WTC11 (cell line): ENCODE measurements around the gene SLC24A3. TPM values are rescaled to one million over a fixed set of nuclear protein-coding genes. Genes with fewer than 3 reads are reported as not detected.

Experiments used
- ATAC-seq: fragments of 200-7000 bp; cut with Tn5 transposase; 2 replicates; pipeline ENCODE4 v1.10.0; 2021; ENCODE audit warnings: mild to moderate bottlenecking, moderate library complexity
- CTCF ChIA-PET: fragments of 300-600 bp; sonication (Branson Sonifier 250); formaldehyde crosslinking; loops from one replicate; lab custom pipeline; 2021; ENCODE audit warnings: antibody characterized with exemption; lab: Charles Lee
- POLR2A ChIA-PET: fragments of 350-600 bp; sonication (Branson Sonifier 250); formaldehyde crosslinking; loops from one replicate; lab custom pipeline; 2021; ENCODE audit warnings: antibody characterized with exemption; lab: Charles Lee
- DNase-seq: peaks from one replicate; pipeline ENCODE4 v3.0.0; 2021; ENCODE audit warnings: low spot score
- H3K27ac Mint-ChIP-seq: 2 replicates; pipeline ENCODE4 v1.8.0; 2021; ENCODE audit warnings: mixed read lengths
- H3K27me3 Mint-ChIP-seq: 2 replicates; pipeline ENCODE4 v1.8.0; 2021; ENCODE audit warnings: low read depth, mild to moderate bottlenecking, moderate library complexity, mixed read lengths
- H3K36me3 Mint-ChIP-seq: 2 replicates; pipeline ENCODE4 v1.8.0; 2021; ENCODE audit warnings: mixed read lengths
- H3K4me1 Mint-ChIP-seq: 2 replicates; pipeline ENCODE4 v1.8.0; 2022; ENCODE audit warnings: mixed read lengths
- H3K4me3 Mint-ChIP-seq: 2 replicates; pipeline ENCODE4 v1.8.0; 2021; ENCODE audit warnings: mild to moderate bottlenecking, moderate library complexity, mixed read lengths
- H3K9me3 Mint-ChIP-seq: 2 replicates; pipeline ENCODE4 v1.8.0; 2021; ENCODE audit warnings: mixed read lengths
- FOXP1 ChIP-seq: sonication (generic); formaldehyde crosslinking; IDR thresholded peaks from 2 replicates; pipeline ENCODE4 v1.8.0; 2022; ENCODE audit warnings: missing genetic modification reagents, mild to moderate bottlenecking, moderate library complexity, borderline replicate concordance
- JUN ChIP-seq: sonication (generic); formaldehyde crosslinking; IDR thresholded peaks from 2 replicates; pipeline ENCODE4 v1.8.0; 2023; ENCODE audit warnings: mild to moderate bottlenecking, missing genetic modification reagents
- KAT7 ChIP-seq: sonication (generic); formaldehyde crosslinking; IDR thresholded peaks from 2 replicates; pipeline ENCODE4 v1.8.1; 2023; ENCODE audit warnings: missing genetic modification reagents, mild to moderate bottlenecking, borderline replicate concordance
- NR1H2 ChIP-seq: sonication (generic); formaldehyde crosslinking; IDR thresholded peaks from 2 replicates; pipeline ENCODE4 v1.9.0; 2021; ENCODE audit warnings: mild to moderate bottlenecking, moderate library complexity, missing genetic modification reagents
- NR3C1 ChIP-seq: sonication (generic); formaldehyde crosslinking; conservative IDR thresholded peaks from 2 replicates; pipeline ENCODE4 v1.8.1; 2023; ENCODE audit warnings: low read depth, mild to moderate bottlenecking, missing genetic modification reagents
- OVOL2 ChIP-seq: fragments of 250-450 bp; sonication (Bioruptor Pico); IDR thresholded peaks from 2 replicates; pipeline ENCODE4 v1.9.0; 2021; ENCODE audit warnings: mild to moderate bottlenecking, borderline replicate concordance
- RORB ChIP-seq: fragments of 250-450 bp; sonication (Bioruptor Pico); IDR thresholded peaks from 2 replicates; pipeline ENCODE4 v1.9.0; 2021; ENCODE audit warnings: mild to moderate bottlenecking
- TP53 ChIP-seq: sonication (generic); formaldehyde crosslinking; IDR thresholded peaks from 2 replicates; pipeline ENCODE4 v1.8.1; 2023; ENCODE audit warnings: mild to moderate bottlenecking, missing genetic modification reagents
- ZNF121 ChIP-seq: sonication (generic); formaldehyde crosslinking; IDR thresholded peaks from 2 replicates; pipeline ENCODE4 v1.8.0; 2023; ENCODE audit warnings: missing genetic modification reagents
- ZNF263 ChIP-seq: sonication (generic); formaldehyde crosslinking; IDR thresholded peaks from 2 replicates; pipeline ENCODE4 v1.8.1; 2022; ENCODE audit warnings: low read depth, mild to moderate bottlenecking, moderate library complexity, missing genetic modification reagents
- ZNF317 ChIP-seq: sonication (generic); formaldehyde crosslinking; IDR thresholded peaks from 2 replicates; pipeline ENCODE4 v1.8.1; 2023; ENCODE audit warnings: low read depth, mild to moderate bottlenecking, moderate library complexity, missing genetic modification reagents, borderline replicate concordance
- total RNA-seq: library from RNA; stranded (reverse); gene quantifications from 3 replicates; pipeline ENCODE4 v1.2.3, GENCODE V29; 2021
- TF ChIP-seq, protein P1 (sequence below): sonication (generic); formaldehyde crosslinking; conservative IDR thresholded peaks from 2 replicates; pipeline ENCODE4 v1.8.1; 2022; ENCODE audit warnings: mild to moderate bottlenecking, missing genetic modification reagents
- TF ChIP-seq, protein P2 (sequence below): sonication (generic); formaldehyde crosslinking; IDR thresholded peaks from 2 replicates; pipeline ENCODE4 v1.8.1; 2022; ENCODE audit warnings: low read depth, mild to moderate bottlenecking, moderate library complexity, missing genetic modification reagents, borderline replicate concordance
- TF ChIP-seq, protein P3 (sequence below): fragments of 250-450 bp; sonication (Bioruptor Pico); IDR thresholded peaks from 2 replicates; pipeline ENCODE4 v1.9.0; 2021; ENCODE audit warnings: mild to moderate bottlenecking, borderline replicate concordance
- TF ChIP-seq, protein P4 (sequence below): sonication (generic); formaldehyde crosslinking; IDR thresholded peaks from 2 replicates; pipeline ENCODE4 v1.8.0; 2022; ENCODE audit warnings: mild to moderate bottlenecking, missing genetic modification reagents
- TF ChIP-seq, protein P5 (sequence below): sonication (generic); formaldehyde crosslinking; IDR thresholded peaks from 2 replicates; pipeline ENCODE4 v1.8.0; 2022; ENCODE audit warnings: missing genetic modification reagents

Gene SLC24A3
- total RNA-seq, 1 experiment from 2014 or later, result 5.7 TPM

DNA sequence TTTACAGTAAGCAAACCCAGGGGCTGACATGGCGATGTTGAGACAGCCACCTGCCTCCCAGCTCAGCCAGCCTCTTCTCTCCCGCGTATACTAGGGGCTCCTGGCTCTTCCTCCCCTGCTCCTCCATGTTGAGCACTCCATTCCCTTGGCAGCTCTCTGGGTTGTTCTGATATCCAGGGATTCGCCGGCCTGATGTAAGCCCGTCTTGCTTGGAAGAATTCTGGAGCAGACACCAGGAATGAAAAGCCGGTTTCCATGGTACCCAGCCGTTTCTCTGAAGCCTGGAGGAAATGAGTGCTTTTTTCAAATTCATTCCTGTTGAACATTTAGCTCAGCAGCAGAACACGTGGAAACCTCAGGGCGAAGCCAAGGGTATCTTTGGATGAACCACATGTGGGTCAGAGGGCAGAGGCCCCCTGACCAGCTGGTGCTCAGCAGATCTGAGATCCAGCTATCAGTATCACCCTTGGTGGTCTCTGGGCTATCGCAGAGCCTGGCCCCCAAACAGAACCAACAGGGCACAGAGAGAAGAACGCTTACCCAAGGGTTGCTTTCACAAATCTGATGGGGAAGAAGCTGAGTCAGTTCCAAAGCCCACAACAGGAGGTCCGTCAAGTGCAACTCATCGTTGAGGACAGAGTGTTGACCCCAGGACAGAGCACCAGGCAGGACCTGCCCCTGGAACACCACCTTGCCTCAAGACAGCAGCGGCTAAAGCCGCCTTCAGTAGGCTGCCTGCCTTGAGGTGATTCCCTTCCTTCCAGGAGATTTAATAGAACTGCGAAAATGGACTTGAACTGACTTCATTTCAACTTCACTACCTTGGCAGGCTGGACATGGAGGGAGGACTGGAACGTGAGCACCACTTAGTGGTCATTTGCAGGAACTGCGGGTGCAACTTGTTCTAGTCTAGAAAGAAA, 449.5 kb downstream of the SLC24A3 start (continued):
- TF ChIP-seq ZNF263 (CRISPR knock-in tag) (no peak), ZNF317 (CRISPR knock-in tag) (no peak), TP53 (CRISPR knock-in tag) (no peak)

DNA sequence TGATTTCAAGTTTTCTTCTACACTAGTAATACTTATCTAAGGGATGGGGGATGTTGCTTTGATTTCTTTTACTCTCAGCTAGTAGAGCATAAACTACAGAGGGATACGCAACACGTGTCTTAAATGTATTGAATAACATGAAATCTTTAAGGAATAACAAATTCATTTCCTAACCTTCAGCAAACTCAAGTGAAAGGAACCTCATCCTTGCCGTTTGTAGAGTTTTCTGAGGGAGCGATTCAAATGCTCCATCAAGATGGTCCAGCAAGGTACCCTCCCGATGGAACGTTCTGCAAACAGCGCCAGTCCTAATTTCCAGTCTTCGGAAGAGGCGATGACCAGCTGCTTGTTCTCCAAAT, 450.2 kb downstream of the SLC24A3 start:
- Mint-ChIP-seq H3K27ac (no peak overlapping the region), H3K9me3 (no peaks in the 10 kb centered on the region), H3K36me3 (no peaks in the 10 kb centered on the region), H3K27me3 (no peaks in the 10 kb centered on the region), H3K4me1 (peaks cover 19% of the 10 kb centered on the region), H3K4me3 (no peak overlapping the region)
- DNase-seq, result no peak
- ChIA-PET CTCF (interaction anchor here (1.1 to 4.5 kb wide), 11 partner anchors 28 to 760 kb away, joined by 3 to 25 read pairs (median 5); partner anchors contain the start of gene SLC24A3), POLR2A (no interaction called here)
- TF ChIP-seq, protein P1, sequence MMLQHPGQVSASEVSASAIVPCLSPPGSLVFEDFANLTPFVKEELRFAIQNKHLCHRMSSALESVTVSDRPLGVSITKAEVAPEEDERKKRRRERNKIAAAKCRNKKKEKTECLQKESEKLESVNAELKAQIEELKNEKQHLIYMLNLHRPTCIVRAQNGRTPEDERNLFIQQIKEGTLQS (CRISPR knock-in tag), result no peak
- TF ChIP-seq, protein P2, sequence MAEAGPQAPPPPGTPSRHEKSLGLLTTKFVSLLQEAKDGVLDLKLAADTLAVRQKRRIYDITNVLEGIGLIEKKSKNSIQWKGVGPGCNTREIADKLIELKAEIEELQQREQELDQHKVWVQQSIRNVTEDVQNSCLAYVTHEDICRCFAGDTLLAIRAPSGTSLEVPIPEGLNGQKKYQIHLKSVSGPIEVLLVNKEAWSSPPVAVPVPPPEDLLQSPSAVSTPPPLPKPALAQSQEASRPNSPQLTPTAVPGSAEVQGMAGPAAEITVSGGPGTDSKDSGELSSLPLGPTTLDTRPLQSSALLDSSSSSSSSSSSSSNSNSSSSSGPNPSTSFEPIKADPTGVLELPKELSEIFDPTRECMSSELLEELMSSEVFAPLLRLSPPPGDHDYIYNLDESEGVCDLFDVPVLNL (CRISPR knock-in tag), result no peak
- TF ChIP-seq KAT7 (CRISPR knock-in tag), result no peak
- TF ChIP-seq NR1H2 (CRISPR knock-in tag), result no peak
- TF ChIP-seq ZNF121 (CRISPR knock-in tag), result no peak
- TF ChIP-seq JUN (CRISPR knock-in tag), result no peak
- ATAC-seq, result no peak

DNA sequence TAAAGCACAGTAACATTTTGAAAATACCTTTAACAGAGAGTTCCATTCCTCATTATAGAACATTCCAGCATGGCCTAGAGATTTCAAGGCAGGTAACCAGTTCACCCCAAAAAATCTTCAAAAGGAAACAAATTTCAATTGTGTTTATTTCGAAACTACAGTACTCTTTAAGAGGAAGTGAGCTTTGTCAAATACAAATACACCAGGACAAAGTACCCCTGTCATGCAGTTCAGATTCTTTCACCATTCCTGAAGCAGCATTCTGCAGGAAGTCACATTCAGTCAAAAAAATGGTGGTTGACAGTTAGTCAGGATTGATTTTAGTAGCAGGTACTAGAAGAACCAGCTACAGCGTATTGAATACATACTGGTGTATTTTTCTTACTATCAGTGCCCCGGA, 456.0 kb downstream of the SLC24A3 start:
- DNase-seq (no peak), ATAC-seq (no peak)
- CTCF ChIA-PET, result no interaction called here
- POLR2A ChIA-PET, result no interaction called here
- H3K4me3 Mint-ChIP-seq, result no peak overlapping the region
- no peak overlapping the region for H3K27ac Mint-ChIP-seq
- H3K4me1 Mint-ChIP-seq, result no peaks in the 10 kb centered on the region
- no peaks in the 10 kb centered on the region for H3K27me3 Mint-ChIP-seq
- no peaks in the 10 kb centered on the region; the same call in 1 of the 2 replicates for H3K36me3 Mint-ChIP-seq
- peaks cover 6% of the 10 kb centered on the region for H3K9me3 Mint-ChIP-seq
- TF ChIP-seq, protein P3, sequence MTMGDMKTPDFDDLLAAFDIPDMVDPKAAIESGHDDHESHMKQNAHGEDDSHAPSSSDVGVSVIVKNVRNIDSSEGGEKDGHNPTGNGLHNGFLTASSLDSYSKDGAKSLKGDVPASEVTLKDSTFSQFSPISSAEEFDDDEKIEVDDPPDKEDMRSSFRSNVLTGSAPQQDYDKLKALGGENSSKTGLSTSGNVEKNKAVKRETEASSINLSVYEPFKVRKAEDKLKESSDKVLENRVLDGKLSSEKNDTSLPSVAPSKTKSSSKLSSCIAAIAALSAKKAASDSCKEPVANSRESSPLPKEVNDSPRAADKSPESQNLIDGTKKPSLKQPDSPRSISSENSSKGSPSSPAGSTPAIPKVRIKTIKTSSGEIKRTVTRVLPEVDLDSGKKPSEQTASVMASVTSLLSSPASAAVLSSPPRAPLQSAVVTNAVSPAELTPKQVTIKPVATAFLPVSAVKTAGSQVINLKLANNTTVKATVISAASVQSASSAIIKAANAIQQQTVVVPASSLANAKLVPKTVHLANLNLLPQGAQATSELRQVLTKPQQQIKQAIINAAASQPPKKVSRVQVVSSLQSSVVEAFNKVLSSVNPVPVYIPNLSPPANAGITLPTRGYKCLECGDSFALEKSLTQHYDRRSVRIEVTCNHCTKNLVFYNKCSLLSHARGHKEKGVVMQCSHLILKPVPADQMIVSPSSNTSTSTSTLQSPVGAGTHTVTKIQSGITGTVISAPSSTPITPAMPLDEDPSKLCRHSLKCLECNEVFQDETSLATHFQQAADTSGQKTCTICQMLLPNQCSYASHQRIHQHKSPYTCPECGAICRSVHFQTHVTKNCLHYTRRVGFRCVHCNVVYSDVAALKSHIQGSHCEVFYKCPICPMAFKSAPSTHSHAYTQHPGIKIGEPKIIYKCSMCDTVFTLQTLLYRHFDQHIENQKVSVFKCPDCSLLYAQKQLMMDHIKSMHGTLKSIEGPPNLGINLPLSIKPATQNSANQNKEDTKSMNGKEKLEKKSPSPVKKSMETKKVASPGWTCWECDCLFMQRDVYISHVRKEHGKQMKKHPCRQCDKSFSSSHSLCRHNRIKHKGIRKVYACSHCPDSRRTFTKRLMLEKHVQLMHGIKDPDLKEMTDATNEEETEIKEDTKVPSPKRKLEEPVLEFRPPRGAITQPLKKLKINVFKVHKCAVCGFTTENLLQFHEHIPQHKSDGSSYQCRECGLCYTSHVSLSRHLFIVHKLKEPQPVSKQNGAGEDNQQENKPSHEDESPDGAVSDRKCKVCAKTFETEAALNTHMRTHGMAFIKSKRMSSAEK, result no peak

DNA sequence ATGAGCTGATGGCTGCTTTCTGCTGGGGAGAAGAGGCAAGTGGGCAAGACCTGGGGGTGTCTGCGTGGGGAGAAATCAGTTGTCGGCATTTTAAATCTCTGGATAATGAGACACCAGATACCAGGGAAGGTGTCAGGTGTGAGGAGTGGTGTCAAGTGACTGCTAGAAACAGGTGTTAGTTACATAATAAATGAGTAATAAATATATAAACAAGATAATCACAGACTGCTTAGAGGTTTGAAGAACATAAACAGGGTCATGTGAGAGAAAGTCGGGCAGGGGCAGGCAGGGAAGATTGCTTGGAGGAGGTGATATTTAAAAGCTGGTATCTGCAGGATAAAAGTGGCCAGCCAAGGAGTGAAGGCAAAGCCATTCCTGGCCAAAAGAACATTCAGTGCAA, 458.4 kb downstream of the SLC24A3 start:
- ATAC-seq (no peak), DNase-seq (no peak)
- H3K4me3 Mint-ChIP-seq, result no peak overlapping the region
- CTCF ChIA-PET, result no interaction called here
- H3K27me3 Mint-ChIP-seq, result no peaks in the 10 kb centered on the region
- no peak overlapping the region for H3K27ac Mint-ChIP-seq
- no peaks in the 10 kb centered on the region for H3K4me1 Mint-ChIP-seq
- peaks cover 6% of the 10 kb centered on the region for H3K9me3 Mint-ChIP-seq
- POLR2A ChIA-PET, result no interaction called here
- H3K36me3 Mint-ChIP-seq, result no peaks in the 10 kb centered on the region; the same call in 1 of the 2 replicates
- TF ChIP-seq OVOL2 (CRISPR knock-in tag), result no peak
- no peak for TF ChIP-seq NR3C1 (CRISPR knock-in tag)
- no peak for TF ChIP-seq RORB (CRISPR knock-in tag)
- TF ChIP-seq, protein P4, sequence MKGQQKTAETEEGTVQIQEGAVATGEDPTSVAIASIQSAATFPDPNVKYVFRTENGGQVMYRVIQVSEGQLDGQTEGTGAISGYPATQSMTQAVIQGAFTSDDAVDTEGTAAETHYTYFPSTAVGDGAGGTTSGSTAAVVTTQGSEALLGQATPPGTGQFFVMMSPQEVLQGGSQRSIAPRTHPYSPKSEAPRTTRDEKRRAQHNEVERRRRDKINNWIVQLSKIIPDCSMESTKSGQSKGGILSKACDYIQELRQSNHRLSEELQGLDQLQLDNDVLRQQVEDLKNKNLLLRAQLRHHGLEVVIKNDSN (CRISPR knock-in tag), result no peak
- no peak for TF ChIP-seq NR1H2 (CRISPR knock-in tag)
- TF ChIP-seq, protein P5, sequence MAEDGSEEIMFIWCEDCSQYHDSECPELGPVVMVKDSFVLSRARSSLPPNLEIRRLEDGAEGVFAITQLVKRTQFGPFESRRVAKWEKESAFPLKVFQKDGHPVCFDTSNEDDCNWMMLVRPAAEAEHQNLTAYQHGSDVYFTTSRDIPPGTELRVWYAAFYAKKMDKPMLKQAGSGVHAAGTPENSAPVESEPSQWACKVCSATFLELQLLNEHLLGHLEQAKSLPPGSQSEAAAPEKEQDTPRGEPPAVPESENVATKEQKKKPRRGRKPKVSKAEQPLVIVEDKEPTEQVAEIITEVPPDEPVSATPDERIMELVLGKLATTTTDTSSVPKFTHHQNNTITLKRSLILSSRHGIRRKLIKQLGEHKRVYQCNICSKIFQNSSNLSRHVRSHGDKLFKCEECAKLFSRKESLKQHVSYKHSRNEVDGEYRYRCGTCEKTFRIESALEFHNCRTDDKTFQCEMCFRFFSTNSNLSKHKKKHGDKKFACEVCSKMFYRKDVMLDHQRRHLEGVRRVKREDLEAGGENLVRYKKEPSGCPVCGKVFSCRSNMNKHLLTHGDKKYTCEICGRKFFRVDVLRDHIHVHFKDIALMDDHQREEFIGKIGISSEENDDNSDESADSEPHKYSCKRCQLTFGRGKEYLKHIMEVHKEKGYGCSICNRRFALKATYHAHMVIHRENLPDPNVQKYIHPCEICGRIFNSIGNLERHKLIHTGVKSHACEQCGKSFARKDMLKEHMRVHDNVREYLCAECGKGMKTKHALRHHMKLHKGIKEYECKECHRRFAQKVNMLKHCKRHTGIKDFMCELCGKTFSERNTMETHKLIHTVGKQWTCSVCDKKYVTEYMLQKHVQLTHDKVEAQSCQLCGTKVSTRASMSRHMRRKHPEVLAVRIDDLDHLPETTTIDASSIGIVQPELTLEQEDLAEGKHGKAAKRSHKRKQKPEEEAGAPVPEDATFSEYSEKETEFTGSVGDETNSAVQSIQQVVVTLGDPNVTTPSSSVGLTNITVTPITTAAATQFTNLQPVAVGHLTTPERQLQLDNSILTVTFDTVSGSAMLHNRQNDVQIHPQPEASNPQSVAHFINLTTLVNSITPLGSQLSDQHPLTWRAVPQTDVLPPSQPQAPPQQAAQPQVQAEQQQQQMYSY, result no peak
- TF ChIP-seq FOXP1, result no peak
